DOHH2 (cell line): ENCODE measurements around the gene PHACTR2.

Experiments used
- CTCF ChIP-seq: fragments of 200-600 bp; sonication (generic); IDR thresholded peaks from one replicate; pipeline ENCODE4 v1.5.1; 2014; ENCODE audit warnings: antibody characterized with exemption, mild to moderate bottlenecking, low read depth, low read length; ENCODE audit not compliant: poor library complexity, severe bottlenecking
- EZH2phosphoT487 ChIP-seq: fragments of 200-600 bp; sonication (generic); IDR thresholded peaks from 2 replicates; pipeline ENCODE4 v1.6.1; 2017; ENCODE audit warnings: borderline replicate concordance, mild to moderate bottlenecking, antibody characterized with exemption, low read length, moderate library complexity, mixed read lengths

- TF ChIP-seq CTCF = no peak
- no peak for TF ChIP-seq EZH2phosphoT487
Measured at GRCh38 chr6:143773506-143774150, 95.9 kb downstream of the PHACTR2 start.
